Breast epithelium (tissue), 4 donors: ENCODE results near the gene LPAR1. TPM values are rescaled to one million over a fixed set of nuclear protein-coding genes. Genes with fewer than 3 reads are reported as not detected.
A peak's percentile ranks its signal among the peaks of the same experiment; 100 is the strongest.
"Not testable (repeated sequence)": the region's sequence is repeated elsewhere in the genome, so short reads cannot be mapped to it uniquely, and the experiment has no call there.

ENCODE experiments used
- DNase-seq, 2 donors: peaks; one replicate each; pipeline ENCODE4 v3.0.0-alpha.2; 2019; ENCODE audit warnings: low spot score in 2 of 2
- H3K27ac ChIP-seq, 2 donors: fragments of 200-600 bp; sonication (generic) in 1 of 2; one replicate each; pipeline ENCODE4 v1.5.1; 2016 to 2019; ENCODE audit warnings: mild to moderate bottlenecking in 1 of 2
- H3K27me3 ChIP-seq, 2 donors: fragments of 200-600 bp; sonication (generic) in 1 of 2; one replicate each; pipeline versions ENCODE4 v1.5.1 to v1.6.0; 2017 to 2019; ENCODE audit warnings: control low read depth in 1 of 2, mild to moderate bottlenecking in 1 of 2
- H3K36me3 ChIP-seq: fragments of 200-600 bp; one replicate; pipeline ENCODE4 v1.5.1; 2019
- H3K4me1 ChIP-seq, 2 donors: fragments of 200-600 bp; sonication (generic); one replicate each; pipeline ENCODE4 v1.5.1; 2016 to 2019; ENCODE audit warnings: control low read depth in 1 of 2
- H3K4me3 ChIP-seq, 3 donors: fragments of 200-600 bp; sonication (generic); 1 replicate in 2 of 3; 2 replicates in 1 of 3; pipeline ENCODE4 v1.5.1; 2016 to 2019; ENCODE audit warnings: mild to moderate bottlenecking in 3 of 3, moderate library complexity in 2 of 3
- H3K9me3 ChIP-seq, 2 donors: fragments of 200-600 bp; sonication (generic) in 1 of 2; one replicate each; pipeline ENCODE4 v1.5.1; 2016 to 2019; ENCODE audit warnings: control low read depth in 1 of 2
- CTCF ChIP-seq, 3 donors: fragments of 450-650 bp; IDR thresholded peaks; one replicate each; pipeline ENCODE4 v1.5.1; 2016 to 2017; ENCODE audit warnings: antibody characterized with exemption in 3 of 3, mild to moderate bottlenecking in 3 of 3, moderate library complexity in 3 of 3
- POLR2A ChIP-seq: fragments of 450-650 bp; IDR thresholded peaks from one replicate; pipeline ENCODE4 v1.6.1; 2016; ENCODE audit warnings: antibody characterized with exemption, mild to moderate bottlenecking, moderate library complexity
- POLR2AphosphoS5 ChIP-seq, 3 donors: sonication (generic); formaldehyde crosslinking; IDR thresholded peaks; one replicate each; pipeline ENCODE4 v1.6.1; 2017; ENCODE audit warnings: antibody characterized with exemption in 3 of 3
- intact Hi-C: fragments of 100-400 bp; cut with DNase I; formaldehyde crosslinking; loops from one replicate; pipeline ENCODE4 v1.15.1; 2023; ENCODE audit warnings: low total_unique reads
- total RNA-seq, 3 donors: library from RNA; depleted of rRNA; stranded (reverse); fragments of >200 nt; gene quantifications; one replicate each; pipeline ENCODE4 v1.1.0, GENCODE V29; 2016

LPAR1 gene
- total RNA-seq, 3 donors from 2014 or later = 24.6 to 138 (median 79.3) TPM

- no peaks in the 10 kb centered on the region for H3K27me3 ChIP-seq
- DNase-seq = no peak
- no peaks in the 10 kb centered on the region for H3K9me3 ChIP-seq
- no peak for TF ChIP-seq POLR2A
- TF ChIP-seq CTCF (IDR thresholded peaks at IDR 0.05) = no peak
- TF ChIP-seq POLR2AphosphoS5 (IDR thresholded peaks at IDR 0.05) = no peak
- no peak overlapping the region for H3K4me3 ChIP-seq
- no peaks in the 10 kb centered on the region for H3K4me1 ChIP-seq
- no peak overlapping the region for H3K27ac ChIP-seq
- intact Hi-C loops = no loop called here
- H3K36me3 ChIP-seq = no peaks in the 10 kb centered on the region
Measured at GRCh38 chr9:111052791-111053190, 14.5 kb upstream of the LPAR1 start.

- intact Hi-C loops = no loop called here
- no peak overlapping the region for H3K4me3 ChIP-seq
Measured at GRCh38 chr9:111051400-111051799, 13.1 kb upstream of the LPAR1 start.

GRCh38 chr9:111050819-111051218 lies 12.5 kb upstream of the LPAR1 start:
- no peak overlapping the region for H3K4me3 ChIP-seq
- intact Hi-C loops = no loop called here
- DNase-seq = no peak
- TF ChIP-seq POLR2AphosphoS5 (IDR thresholded peaks at IDR 0.05) (no peak), POLR2A (no peak), CTCF (IDR thresholded peaks at IDR 0.05) (no peak)
- no peaks in the 10 kb centered on the region for H3K27me3 ChIP-seq
- H3K4me1 ChIP-seq = no peaks in the 10 kb centered on the region
- H3K27ac ChIP-seq = no peak overlapping the region
- H3K9me3 ChIP-seq = no peaks in the 10 kb centered on the region
- H3K36me3 ChIP-seq = no peaks in the 10 kb centered on the region

More at GRCh38 chr9:111051400-111051799, 13.1 kb upstream of the LPAR1 start:
- Histone ChIP-seq H3K27me3 (no peaks in the 10 kb centered on the region), H3K27ac (no peak overlapping the region), H3K9me3 (no peaks in the 10 kb centered on the region), H3K36me3 (no peaks in the 10 kb centered on the region), H3K4me1 (no peaks in the 10 kb centered on the region)
- TF ChIP-seq POLR2A (no peak), CTCF (IDR thresholded peaks at IDR 0.05) (no peak), POLR2AphosphoS5 (IDR thresholded peaks at IDR 0.05) (no peak)
- no peak for DNase-seq

GRCh38 chr9:111047287-111047686 lies 9.0 kb upstream of the LPAR1 start:
- intact Hi-C loops, DNase-seq, H3K36me3 ChIP-seq, H3K4me1 ChIP-seq, H3K27ac ChIP-seq, H3K4me3 ChIP-seq, H3K27me3 ChIP-seq: not testable (repeated sequence)
- peaks cover 11 to 12% of the 10 kb centered on the region in 2 donors for H3K9me3 ChIP-seq

- Histone ChIP-seq H3K4me3 (no peak overlapping the region), H3K27ac (peak overlapping the region; percentile 19 to 48), H3K9me3 (peaks cover 11 to 12% of the 10 kb centered on the region in 2 donors), H3K27me3 (no peaks in the 10 kb centered on the region), H3K4me1 (peaks cover 0 to 4% of the 10 kb centered on the region in 2 donors), H3K36me3 (no peaks in the 10 kb centered on the region)
- DNase-seq = no peak
- no peak for TF ChIP-seq POLR2A
- no peak for TF ChIP-seq POLR2AphosphoS5 (IDR thresholded peaks at IDR 0.05)
- no peak for TF ChIP-seq CTCF (IDR thresholded peaks at IDR 0.05)
- intact Hi-C loops = no loop called here
Measured at GRCh38 chr9:111041902-111042301, 3.6 kb upstream of the LPAR1 start.

- intact Hi-C loops = no loop called here
- Histone ChIP-seq H3K27ac (peak overlapping the region in 1 of 2 donors; percentile 19), H3K36me3 (no peaks in the 10 kb centered on the region), H3K27me3 (no peaks in the 10 kb centered on the region), H3K4me3 (no peak overlapping the region), H3K4me1 (peaks cover 0 to 4% of the 10 kb centered on the region in 2 donors), H3K9me3 (peaks cover 9% of the 10 kb centered on the region in 2 donors)
- TF ChIP-seq POLR2AphosphoS5 (IDR thresholded peaks at IDR 0.05) = no peak
- no peak for TF ChIP-seq POLR2A
- TF ChIP-seq CTCF (IDR thresholded peaks at IDR 0.05) = no peak
- no peak for DNase-seq
Measured at GRCh38 chr9:111040494-111040893, 2.2 kb upstream of the LPAR1 start.
